ENCODE measurements around the gene AANAT. TPM values are rescaled to one million over a fixed set of nuclear protein-coding genes. Genes with fewer than 3 reads are reported as not detected.

The AANAT gene
- total and polyA plus RNA-seq, 4 donors = not detected

- H3K36me3 ChIP-seq (ENCODE audit: control insufficient read depth in 4 of 4, insufficient read depth in 3 of 4, low read depth in 1 of 4, low read length in 3 of 4) = peaks cover 0 to 2% (median under 1%) of the 10 kb centered on the region in 4 donors
- no peak overlapping the region for H3K4me3 ChIP-seq (ENCODE audit: low read depth in 1 of 3, low read length in 3 of 3)
- H3K27ac ChIP-seq (ENCODE audit: low read depth in 1 of 2, low read length in 2 of 2) = no peak overlapping the region
- no peaks in the 10 kb centered on the region for H3K4me1 ChIP-seq (ENCODE audit: control insufficient read depth in 4 of 4, insufficient read depth in 4 of 4, low read length in 3 of 4)
- TF ChIP-seq CTCF (IDR thresholded peaks at IDR 0.05; ENCODE audit: low read depth, low read length, missing input control) (peak; percentile 9), SP1 (IDR thresholded peaks at IDR 0.05) (no peak), YY1 (IDR thresholded peaks at IDR 0.05) (no peak), HNF4A (conservative IDR thresholded peaks at IDR 0.05) (no peak)
- 91% methylated on average over 3 of the region's 3 CpGs for WGBS
- no peaks in the 10 kb centered on the region for H3K9me3 ChIP-seq (ENCODE audit: control insufficient read depth in 4 of 4, low read length in 3 of 4)
- no peaks in the 10 kb centered on the region for H3K27me3 ChIP-seq (ENCODE audit: control insufficient read depth in 4 of 4, insufficient read depth in 4 of 4, low read length in 3 of 4)
- DNase-seq (ENCODE audit: low spot score) = no peak
- no peak overlapping the region for H3K9ac ChIP-seq (ENCODE audit: low read depth in 1 of 2, low read length in 2 of 2)
Observed at GRCh38 chr17:76432712-76433336, 34.6 kb upstream of the AANAT start.

- Histone ChIP-seq H3K4me3 (ENCODE audit: low read depth in 1 of 3, low read length in 3 of 3) (no peak overlapping the region), H3K9ac (ENCODE audit: low read depth in 1 of 2, low read length in 2 of 2) (no peak overlapping the region), H3K27ac (ENCODE audit: low read depth in 1 of 2, low read length in 2 of 2) (no peak overlapping the region), H3K9me3 (ENCODE audit: control insufficient read depth in 4 of 4, low read length in 3 of 4) (no peaks in the 10 kb centered on the region), H3K36me3 (ENCODE audit: control insufficient read depth in 4 of 4, insufficient read depth in 3 of 4, low read depth in 1 of 4, low read length in 3 of 4) (peaks cover 0 to 2% (median 0%) of the 10 kb centered on the region in 4 donors), H3K27me3 (ENCODE audit: control insufficient read depth in 4 of 4, insufficient read depth in 4 of 4, low read length in 3 of 4) (no peaks in the 10 kb centered on the region), H3K4me1 (ENCODE audit: control insufficient read depth in 4 of 4, insufficient read depth in 4 of 4, low read length in 3 of 4) (no peaks in the 10 kb centered on the region)
- no peak for DNase-seq (ENCODE audit: low spot score)
- 97% methylated on average over 9 of the region's 9 CpGs for WGBS
- no peak for TF ChIP-seq ZBTB33 (IDR thresholded peaks at IDR 0.05)
Observed at GRCh38 chr17:76433693-76434092, 33.7 kb upstream of the AANAT start.

- Histone ChIP-seq H3K4me3 (ENCODE audit: low read depth in 1 of 3, low read length in 3 of 3) (no peak overlapping the region), H3K4me1 (ENCODE audit: control insufficient read depth in 4 of 4, insufficient read depth in 4 of 4, low read length in 3 of 4) (no peaks in the 10 kb centered on the region), H3K9me3 (ENCODE audit: control insufficient read depth in 4 of 4, low read length in 3 of 4) (no peaks in the 10 kb centered on the region), H3K9ac (ENCODE audit: low read depth in 1 of 2, low read length in 2 of 2) (no peak overlapping the region), H3K27ac (ENCODE audit: low read depth in 1 of 2, low read length in 2 of 2) (no peak overlapping the region), H3K36me3 (ENCODE audit: control insufficient read depth in 4 of 4, insufficient read depth in 3 of 4, low read depth in 1 of 4, low read length in 3 of 4) (peaks cover 0 to 2% (median 0%) of the 10 kb centered on the region in 4 donors), H3K27me3 (ENCODE audit: control insufficient read depth in 4 of 4, insufficient read depth in 4 of 4, low read length in 3 of 4) (no peaks in the 10 kb centered on the region)
- WGBS = 91% methylated on average over 7 of the region's 7 CpGs
- DNase-seq (ENCODE audit: low spot score) = no peak
- TF ChIP-seq CTCF (IDR thresholded peaks at IDR 0.05; ENCODE audit: low read depth, low read length, missing input control) (no peak), EGR1 (IDR thresholded peaks at IDR 0.05; ENCODE audit: low read depth in 2 of 2) (no peak), GABPA (IDR thresholded peaks at IDR 0.05 in 1 of 2, conservative IDR thresholded peaks at IDR 0.05 in 1 of 2) (no peak), HNF4A (conservative IDR thresholded peaks at IDR 0.05) (no peak), ATF3 (IDR thresholded peaks at IDR 0.05) (no peak), RAD21 (IDR thresholded peaks at IDR 0.05) (no peak), ZBTB33 (IDR thresholded peaks at IDR 0.05) (no peak), YY1 (IDR thresholded peaks at IDR 0.05) (no peak), TAF1 (conservative IDR thresholded peaks at IDR 0.05) (no peak), FOXA2 (IDR thresholded peaks at IDR 0.05) (no peak), FOXA1 (IDR thresholded peaks at IDR 0.05) (no peak), REST (IDR thresholded peaks at IDR 0.05) (no peak), MAX (IDR thresholded peaks at IDR 0.05) (no peak)
Observed at GRCh38 chr17:76434870-76435269, 32.5 kb upstream of the AANAT start.

Measured in liver (tissue), 9 donors.